Measurements from ENCODE around the gene CDIP1. TPM values are rescaled to one million over a fixed set of nuclear protein-coding genes. Genes with fewer than 3 reads are reported as not detected.

CDIP1 gene
- total RNA-seq, 4 donors from 2014 or later = 14.7 to 30.0 (median 21.3) TPM

- Histone ChIP-seq H3K4me3 (no peak overlapping the region), H3K4me1 (peaks cover 33% of the 10 kb centered on the region), H3K36me3 (peaks cover 6% of the 10 kb centered on the region), H3K27ac (no peak overlapping the region), H3K9me3 (no peaks in the 10 kb centered on the region), H3K27me3 (no peaks in the 10 kb centered on the region)
- 95% methylated on average over 4 of the region's 4 CpGs for WGBS
- TF ChIP-seq POLR2A (IDR thresholded peaks at IDR 0.05) = no peak
- no peak for TF ChIP-seq CTCF (IDR thresholded peaks at IDR 0.05)
- TF ChIP-seq EP300 (IDR thresholded peaks at IDR 0.05) = no peak
- no peak for TF ChIP-seq POLR2AphosphoS5 (IDR thresholded peaks at IDR 0.05)
- DNase-seq (ENCODE audit: low spot score in 2 of 2) = no peak
Observed at GRCh38 chr16:4499196-4499555, 39.4 kb downstream of the CDIP1 start.

GRCh38 chr16:4498546-4499195, 39.9 kb downstream of the CDIP1 start:
- Histone ChIP-seq H3K27me3 (no peaks in the 10 kb centered on the region), H3K4me3 (no peak overlapping the region), H3K4me1 (peaks cover 28% of the 10 kb centered on the region), H3K27ac (no peak overlapping the region), H3K36me3 (peaks cover 6% of the 10 kb centered on the region), H3K9me3 (no peaks in the 10 kb centered on the region)
- DNase-seq (ENCODE audit: low spot score in 2 of 2) = no peak
- TF ChIP-seq POLR2AphosphoS5 (IDR thresholded peaks at IDR 0.05) (no peak), CTCF (IDR thresholded peaks at IDR 0.05) (no peak), POLR2A (IDR thresholded peaks at IDR 0.05) (no peak), EP300 (IDR thresholded peaks at IDR 0.05) (no peak)
- 78% methylated on average over 8 of the region's 8 CpGs for WGBS

- H3K4me1 ChIP-seq = peaks cover 19% of the 10 kb centered on the region
- H3K27ac ChIP-seq = no peak overlapping the region
- DNase-seq (ENCODE audit: low spot score in 2 of 2) = no peak
Observed at GRCh38 chr16:4496305-4496704, 42.3 kb downstream of the CDIP1 start.

GRCh38 chr16:4495766-4496165, 42.8 kb downstream of the CDIP1 start:
- Histone ChIP-seq H3K27me3 (no peaks in the 10 kb centered on the region), H3K4me1 (peaks cover 14% of the 10 kb centered on the region), H3K27ac (no peak overlapping the region), H3K9me3 (no peaks in the 10 kb centered on the region), H3K36me3 (peaks cover 6% of the 10 kb centered on the region), H3K4me3 (no peak overlapping the region)
- DNase-seq (ENCODE audit: low spot score in 2 of 2) = no peak
- TF ChIP-seq POLR2AphosphoS5 (IDR thresholded peaks at IDR 0.05) (no peak), EP300 (IDR thresholded peaks at IDR 0.05) (no peak), POLR2A (IDR thresholded peaks at IDR 0.05) (no peak), CTCF (IDR thresholded peaks at IDR 0.05) (no peak)
- 90% methylated on average over 2 of the region's 2 CpGs for WGBS

More at GRCh38 chr16:4496305-4496704, 42.3 kb downstream of the CDIP1 start:
- TF ChIP-seq EP300 (IDR thresholded peaks at IDR 0.05) (no peak), POLR2A (IDR thresholded peaks at IDR 0.05) (no peak), CTCF (IDR thresholded peaks at IDR 0.05) (no peak), POLR2AphosphoS5 (IDR thresholded peaks at IDR 0.05) (no peak)
- Histone ChIP-seq H3K4me3 (no peak overlapping the region), H3K36me3 (peaks cover 6% of the 10 kb centered on the region), H3K27me3 (no peaks in the 10 kb centered on the region), H3K9me3 (no peaks in the 10 kb centered on the region)
- WGBS = 94% methylated on average over 4 of the region's 4 CpGs

GRCh38 chr16:4494746-4495490, 43.7 kb downstream of the CDIP1 start:
- Histone ChIP-seq H3K4me1 (peaks cover 5% of the 10 kb centered on the region), H3K27me3 (no peaks in the 10 kb centered on the region), H3K36me3 (peaks cover 6% of the 10 kb centered on the region), H3K27ac (no peak overlapping the region), H3K4me3 (no peak overlapping the region), H3K9me3 (no peaks in the 10 kb centered on the region)
- 86% methylated on average over 6 of the region's 6 CpGs for WGBS
- TF ChIP-seq CTCF (IDR thresholded peaks at IDR 0.05) = no peak
- no peak for TF ChIP-seq POLR2A (IDR thresholded peaks at IDR 0.05)
- TF ChIP-seq EP300 (IDR thresholded peaks at IDR 0.05) = no peak
- no peak for TF ChIP-seq POLR2AphosphoS5 (IDR thresholded peaks at IDR 0.05)
- DNase-seq (ENCODE audit: low spot score in 2 of 2) = no peak
